HL-60/S4 (cell line): ENCODE measurements around the gene R3HDM4.
"Not testable (repeated sequence)": the region's sequence is repeated elsewhere in the genome, so short reads cannot be mapped to it uniquely, and the experiment has no call there.

Source experiments
- in situ Hi-C: fragments of 300-500 bp; cut with MboI; formaldehyde crosslinking; loops from 2 replicates; pipeline ENCODE4 v1.14.3; 2022; ENCODE audit warnings: low sequenced_read_pairs

R3HDM4 gene

DNA sequence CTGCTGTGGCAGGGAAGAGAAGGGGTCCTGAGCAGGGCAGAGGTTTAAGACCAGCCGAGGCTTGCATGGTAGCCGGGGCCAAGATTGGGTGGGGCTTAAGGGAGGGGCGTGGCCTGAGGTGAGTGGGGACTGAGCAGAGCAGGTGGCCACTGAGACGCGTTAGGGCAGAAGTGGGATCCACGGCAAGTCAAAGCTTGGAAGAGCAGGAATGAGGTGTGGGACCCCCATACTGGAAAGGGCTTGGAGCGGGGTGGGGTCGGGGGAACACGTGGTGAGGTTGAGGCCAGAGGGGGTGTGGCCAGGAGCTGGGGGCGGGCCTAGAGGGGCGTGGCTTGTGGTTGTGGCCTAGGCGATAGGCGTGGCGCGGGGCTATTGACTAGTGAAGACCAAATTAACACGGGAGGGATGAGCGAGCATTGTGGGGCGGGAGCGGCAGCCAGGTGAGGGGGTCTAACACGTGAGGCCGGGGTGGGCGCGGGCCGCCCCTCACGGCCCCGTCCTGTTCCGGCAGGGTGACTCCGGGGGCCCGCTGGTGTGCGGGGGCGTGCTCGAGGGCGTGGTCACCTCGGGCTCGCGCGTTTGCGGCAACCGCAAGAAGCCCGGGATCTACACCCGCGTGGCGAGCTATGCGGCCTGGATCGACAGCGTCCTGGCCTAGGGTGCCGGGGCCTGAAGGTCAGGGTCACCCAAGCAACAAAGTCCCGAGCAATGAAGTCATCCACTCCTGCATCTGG, 50.3 kb downstream of the R3HDM4 start:
- in situ Hi-C loops, result no loop called here

DNA sequence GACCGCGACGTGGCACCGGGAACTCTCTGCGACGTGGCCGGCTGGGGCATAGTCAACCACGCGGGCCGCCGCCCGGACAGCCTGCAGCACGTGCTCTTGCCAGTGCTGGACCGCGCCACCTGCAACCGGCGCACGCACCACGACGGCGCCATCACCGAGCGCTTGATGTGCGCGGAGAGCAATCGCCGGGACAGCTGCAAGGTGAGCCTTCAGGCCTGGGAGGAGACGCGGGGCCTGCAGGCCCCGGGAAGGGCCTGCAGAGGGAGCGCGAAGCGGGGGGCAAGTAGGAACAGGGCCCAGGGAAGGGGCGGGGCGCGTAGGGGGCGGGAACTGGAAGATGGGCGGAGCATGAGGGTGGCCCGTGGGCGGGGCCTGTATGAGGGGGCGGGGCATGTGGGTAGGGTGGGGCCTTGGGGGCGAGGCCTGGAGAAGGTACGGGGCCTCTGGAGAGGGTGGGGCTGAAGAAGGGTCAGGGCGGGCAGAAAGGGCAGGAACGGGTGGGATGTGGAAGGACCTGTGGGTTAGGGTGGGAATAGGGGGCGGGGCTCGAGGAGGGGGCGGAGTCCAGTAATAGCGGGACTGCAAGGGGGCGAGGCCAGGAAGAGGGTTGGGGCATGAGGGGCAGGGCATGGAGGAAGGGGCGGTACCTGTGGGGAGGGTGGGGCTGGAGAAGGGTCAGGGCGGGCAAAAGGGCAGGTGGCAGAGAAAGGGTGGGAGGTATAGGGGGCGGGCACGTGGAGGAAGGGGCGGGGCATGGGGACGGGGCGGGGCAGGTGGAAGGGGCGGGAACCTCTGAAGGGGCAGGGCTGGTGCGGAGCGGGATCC, 51.1 kb downstream of the R3HDM4 start:
- in situ Hi-C loops, result no loop called here

DNA sequence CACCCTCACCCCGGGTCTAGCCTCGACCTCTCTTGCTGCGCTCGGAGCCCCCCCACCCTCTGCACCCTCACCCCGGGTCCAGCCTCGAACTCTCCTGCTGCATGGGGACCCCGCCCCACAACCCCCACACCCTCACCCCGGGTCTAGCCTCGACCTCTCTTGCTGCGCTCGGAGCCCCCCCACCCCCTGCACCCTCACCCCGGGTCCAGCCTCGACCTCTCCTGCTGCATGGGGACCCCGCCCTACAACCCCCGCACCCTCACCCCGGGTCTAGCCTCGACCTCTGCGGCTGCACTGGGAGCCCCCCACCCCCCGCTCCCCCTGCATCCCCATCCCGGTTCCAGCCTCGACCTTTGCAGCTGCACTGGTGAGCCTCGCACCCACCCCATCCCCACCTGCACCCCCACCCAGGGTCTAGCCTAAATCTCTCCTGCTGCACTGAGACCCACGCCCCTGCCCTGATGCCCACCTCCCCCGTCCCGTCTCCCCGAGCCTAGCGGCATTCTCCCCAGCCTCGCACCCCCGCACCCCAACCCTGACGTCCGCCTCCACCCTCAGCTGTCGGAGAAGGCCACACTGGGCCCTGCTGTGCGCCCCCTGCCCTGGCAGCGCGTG, 51.8 kb downstream of the R3HDM4 start:
- in situ Hi-C loops, result no loop called here

DNA sequence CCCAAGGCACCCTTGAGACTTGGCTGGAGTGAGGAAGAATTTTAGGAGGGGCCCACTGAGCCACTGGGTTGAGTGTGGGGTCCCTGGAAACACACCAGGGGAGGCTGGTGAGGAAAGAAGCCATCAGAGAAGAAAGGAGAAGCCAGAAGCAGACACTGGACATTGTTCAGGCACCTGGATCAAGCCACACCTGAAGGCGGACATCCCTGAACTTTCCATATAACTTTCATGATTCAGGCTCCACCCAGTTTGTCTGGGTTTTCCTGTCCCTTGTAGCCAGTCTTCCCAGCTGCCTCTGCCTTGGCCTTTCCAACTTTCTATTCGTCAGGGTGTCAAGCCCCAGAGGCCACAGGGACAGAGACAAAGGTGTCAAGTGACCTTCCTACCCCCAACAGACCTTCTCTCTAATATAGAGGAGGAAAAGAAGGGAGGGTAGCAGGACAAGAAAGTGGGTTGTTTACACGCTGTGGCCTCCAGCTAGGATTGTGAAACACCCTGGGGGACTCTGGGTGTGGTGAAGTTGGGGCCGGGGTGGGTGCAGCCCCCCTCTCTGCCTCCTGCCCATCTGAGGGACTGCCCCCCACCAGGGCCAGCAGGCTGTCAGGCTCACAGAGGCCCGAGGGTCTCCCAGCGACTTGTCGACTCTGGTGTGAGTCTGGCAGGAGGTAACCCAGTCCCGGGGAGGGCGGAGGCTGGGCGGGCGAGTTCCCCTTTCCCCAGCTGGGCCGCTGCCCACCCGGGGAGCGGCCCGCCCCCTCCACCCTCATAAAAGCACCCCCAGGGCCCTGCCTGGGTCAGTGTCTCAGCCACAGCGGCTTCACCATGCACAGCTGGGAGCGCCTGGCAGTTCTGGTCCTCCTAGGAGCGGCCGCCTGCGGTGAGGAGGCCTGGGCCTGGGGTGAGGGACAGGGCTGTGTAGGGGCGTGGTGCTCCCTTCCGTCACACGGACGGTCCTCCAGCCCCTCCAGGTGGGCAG, 53.9 kb downstream of the R3HDM4 start, which contains the start of gene CFD:
Gene CFD (plus strand): TSS at position 797 of the 976 bp plus-strand sequence. CDS start 26 bp downstream, at position 823.
- in situ Hi-C loops, result no loop called here

DNA sequence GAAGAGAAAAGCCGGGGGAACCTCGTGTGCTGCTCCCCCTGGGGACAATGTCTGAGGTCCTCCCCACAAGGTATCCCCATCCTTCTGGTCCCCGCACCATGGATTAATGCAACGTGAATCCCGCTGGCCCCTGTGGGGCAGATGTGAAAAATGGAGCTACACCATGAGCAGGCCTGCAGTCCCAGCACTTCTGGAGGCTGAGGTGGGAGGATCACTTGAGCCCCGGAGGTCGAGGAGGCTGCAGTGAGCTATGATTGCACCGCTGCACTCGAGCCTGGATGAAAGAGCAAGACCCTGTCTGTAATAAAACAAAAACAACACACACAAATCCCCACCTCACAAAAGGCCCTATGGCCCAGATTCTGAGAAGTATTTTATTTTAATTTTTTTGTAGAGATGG, 54.7 kb downstream of the R3HDM4 start:
- in situ Hi-C loops, result no loop called here

DNA sequence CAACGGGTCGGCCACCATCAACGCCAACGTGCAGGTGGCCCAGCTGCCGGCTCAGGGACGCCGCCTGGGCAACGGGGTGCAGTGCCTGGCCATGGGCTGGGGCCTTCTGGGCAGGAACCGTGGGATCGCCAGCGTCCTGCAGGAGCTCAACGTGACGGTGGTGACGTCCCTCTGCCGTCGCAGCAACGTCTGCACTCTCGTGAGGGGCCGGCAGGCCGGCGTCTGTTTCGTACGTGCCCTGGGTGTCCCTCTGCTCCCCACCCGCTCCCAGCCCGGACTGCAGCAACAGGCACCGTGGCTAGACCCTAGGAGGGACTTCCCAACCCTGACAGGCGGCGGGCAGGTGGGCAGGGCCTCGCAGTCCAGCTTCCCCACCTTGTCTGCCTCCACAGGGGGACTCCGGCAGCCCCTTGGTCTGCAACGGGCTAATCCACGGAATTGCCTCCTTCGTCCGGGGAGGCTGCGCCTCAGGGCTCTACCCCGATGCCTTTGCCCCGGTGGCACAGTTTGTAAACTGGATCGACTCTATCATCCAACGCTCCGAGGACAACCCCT, 57.4 kb downstream of the R3HDM4 start:
- in situ Hi-C loops, result no loop called here

DNA sequence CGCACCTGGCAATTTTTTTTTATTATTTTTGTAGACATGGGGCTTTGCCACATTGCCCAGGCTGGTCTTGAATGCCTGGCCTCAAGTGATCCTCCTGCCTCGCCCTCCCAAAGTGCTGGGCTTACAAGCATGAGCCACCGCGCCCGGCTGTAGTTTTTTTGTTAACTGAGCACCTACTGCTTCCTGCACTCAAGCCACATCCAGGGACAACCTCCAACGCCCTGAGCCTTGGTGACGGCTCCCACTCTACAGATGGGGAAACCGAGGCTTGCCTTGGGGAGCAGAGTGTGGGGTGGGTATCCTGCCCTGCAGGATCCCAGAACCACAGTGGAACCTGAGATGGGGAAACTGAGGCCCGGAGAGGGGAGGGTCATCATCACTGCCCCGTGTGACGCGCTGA, 57.9 kb downstream of the R3HDM4 start:
- in situ Hi-C loops, result no loop called here

DNA sequence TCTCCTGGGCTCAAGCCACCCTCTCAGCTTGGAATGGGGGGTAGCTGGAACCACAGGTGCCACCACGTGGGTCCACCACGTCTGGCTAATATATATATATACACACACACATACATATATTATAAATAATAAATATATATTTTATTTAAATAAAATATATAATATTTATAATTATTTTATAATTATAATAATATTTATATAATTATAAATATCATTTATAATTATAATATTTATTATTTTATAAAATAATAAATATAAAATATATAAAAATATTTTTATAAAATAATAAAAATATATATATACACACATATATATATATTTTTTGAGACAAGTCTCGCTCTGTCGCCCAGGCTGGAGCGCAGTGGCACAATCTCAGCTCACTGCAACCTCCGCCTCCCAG, 58.5 kb downstream of the R3HDM4 start:
- in situ Hi-C loops, result no loop called here

DNA sequence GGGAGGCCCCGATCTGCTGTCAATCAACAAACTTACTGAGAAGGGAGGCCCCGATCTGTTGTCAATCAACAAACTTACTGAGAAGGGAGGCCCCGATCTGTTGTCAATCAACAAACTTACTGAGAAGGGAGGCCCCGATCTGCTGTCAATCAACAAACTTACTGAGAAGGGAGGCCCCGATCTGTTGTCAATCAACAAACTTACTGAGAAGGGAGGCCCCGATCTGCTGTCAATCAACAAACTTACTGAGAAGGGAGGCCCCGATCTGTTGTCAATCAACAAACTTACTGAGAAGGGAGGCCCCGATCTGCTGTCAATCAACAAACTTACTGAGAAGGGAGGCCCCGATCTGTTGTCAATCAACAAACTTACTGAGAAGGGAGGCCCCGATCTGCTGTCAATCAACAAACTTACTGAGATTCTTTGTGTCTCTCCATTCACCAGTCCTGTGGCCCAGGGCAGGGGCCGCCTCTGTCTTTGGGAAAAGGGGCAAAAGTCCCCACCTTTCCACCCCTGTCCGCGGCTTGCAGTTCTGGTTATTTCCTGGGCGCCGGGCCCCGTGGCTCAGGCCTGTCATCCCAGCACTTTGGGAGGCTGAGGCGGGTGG, 59.3 kb downstream of the R3HDM4 start:
- in situ Hi-C loops, result not testable (repeated sequence)

DNA sequence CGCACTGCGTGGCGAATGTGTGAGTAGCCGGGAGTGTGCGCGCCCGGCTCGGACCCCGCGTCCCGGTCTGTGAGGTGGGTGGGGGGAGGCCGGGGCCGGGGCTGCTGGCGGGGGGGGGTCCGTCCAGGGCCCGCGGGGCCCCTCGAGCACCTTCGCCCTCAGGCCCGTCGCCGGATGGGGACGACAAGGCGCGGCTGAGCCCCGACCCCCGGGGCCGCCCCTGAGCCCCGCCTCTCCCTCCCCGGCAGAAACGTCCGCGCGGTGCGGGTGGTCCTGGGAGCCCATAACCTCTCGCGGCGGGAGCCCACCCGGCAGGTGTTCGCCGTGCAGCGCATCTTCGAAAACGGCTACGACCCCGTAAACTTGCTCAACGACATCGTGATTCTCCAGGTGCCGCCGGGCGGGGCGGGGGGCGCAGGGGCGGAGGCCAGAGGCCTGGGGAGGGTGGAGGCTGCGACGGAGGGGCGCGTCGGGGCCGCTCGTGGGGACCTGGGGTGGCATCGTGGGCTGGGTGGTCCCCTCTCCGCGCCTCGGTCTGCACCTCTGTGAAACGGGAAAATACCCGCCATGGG, 59.9 kb downstream of the R3HDM4 start:
- in situ Hi-C loops, result no loop called here

DNA sequence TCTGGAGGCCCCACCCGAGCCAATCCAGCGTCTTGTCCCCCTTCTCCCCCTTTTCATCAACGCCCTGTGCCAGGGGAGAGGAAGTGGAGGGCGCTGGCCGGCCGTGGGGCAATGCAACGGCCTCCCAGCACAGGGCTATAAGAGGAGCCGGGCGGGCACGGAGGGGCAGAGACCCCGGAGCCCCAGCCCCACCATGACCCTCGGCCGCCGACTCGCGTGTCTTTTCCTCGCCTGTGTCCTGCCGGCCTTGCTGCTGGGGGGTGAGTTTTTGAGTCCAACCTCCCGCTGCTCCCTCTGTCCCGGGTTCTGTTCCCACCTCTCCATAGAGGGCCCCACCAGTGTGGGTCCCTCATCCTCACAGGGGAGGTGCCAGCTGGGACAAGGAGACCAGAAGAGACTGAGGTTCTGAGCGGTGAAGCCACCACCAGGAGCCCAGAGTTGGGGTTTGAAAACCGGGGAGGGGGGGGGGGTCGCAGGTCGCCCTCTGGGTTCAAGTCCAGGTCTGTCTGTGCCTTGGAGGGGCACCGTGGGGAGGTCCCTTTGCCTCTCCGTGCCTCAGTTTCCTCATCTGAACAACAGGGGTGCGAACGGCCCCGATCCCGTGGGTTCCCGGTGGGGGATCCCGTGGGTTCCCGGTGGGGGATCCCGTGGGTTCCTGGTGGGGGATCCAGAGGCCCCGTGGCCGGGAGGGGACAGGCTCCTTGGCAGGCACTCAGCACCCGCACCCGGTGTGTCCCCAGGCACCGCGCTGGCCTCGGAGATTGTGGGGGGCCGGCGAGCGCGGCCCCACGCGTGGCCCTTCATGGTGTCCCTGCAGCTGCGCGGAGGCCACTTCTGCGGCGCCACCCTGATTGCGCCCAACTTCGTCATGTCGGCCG, 60.6 kb downstream of the R3HDM4 start, which contains the start of gene ELANE:
Gene ELANE (plus strand): TSS at position 168 of the 878 bp plus-strand sequence. CDS start 26 bp downstream, at position 194.
- in situ Hi-C loops, result no loop called here

DNA sequence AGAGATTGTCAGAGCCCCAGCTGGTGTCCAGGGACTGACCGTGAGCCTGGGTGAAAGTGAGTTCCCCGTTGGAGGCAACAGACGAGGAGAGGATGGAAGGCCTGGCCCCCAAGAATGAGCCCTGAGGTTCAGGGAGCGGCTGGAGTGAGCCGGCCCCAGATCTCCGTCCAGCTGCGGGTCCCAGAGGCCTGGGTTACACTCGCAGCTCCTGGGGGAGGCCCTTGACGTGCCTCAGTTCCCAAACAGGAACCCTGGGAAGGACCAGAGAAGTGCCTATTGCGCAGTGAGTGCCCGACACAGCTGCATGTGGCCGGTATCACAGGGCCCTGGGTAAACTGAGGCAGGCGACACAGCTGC, 62.1 kb downstream of the R3HDM4 start:
- in situ Hi-C loops, result no loop called here

DNA sequence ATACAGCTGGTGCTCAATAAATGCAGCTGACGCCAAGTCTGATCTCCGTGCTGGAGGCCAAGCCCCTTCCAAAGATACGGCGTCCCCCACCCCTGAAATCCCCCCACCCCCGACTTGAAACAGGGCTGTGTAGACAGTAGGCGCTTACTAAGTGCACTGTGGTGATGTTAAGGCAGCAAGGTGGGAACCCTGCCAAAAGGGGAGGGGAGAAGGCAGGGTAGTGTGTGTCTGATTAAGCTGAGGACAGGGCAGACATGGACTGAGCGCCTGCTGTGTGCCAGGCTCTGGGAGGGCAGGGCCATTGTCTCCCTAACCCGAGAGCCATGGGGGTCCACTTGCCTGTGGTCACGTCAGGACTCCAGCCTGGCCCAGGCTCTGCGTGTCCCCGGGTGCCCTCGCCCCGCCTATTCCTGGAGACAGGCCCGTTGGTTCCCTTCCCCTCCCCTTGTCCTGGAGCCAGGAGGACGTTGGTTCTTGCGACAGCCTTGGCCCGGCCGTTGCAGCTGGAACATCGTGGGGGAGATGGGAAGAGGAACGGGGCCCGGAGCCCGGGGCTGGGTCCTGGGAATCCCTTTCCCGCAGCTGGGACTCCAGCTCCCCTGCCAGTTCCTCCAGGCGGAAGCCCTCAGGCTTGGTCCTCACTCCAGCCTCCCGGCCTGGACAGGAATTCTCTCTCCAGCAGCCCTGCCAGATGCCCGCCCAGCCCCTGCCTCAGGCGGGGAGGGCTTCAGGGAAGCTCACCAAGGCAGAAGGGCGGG, 62.6 kb downstream of the R3HDM4 start:
- in situ Hi-C loops, result no loop called here

DNA sequence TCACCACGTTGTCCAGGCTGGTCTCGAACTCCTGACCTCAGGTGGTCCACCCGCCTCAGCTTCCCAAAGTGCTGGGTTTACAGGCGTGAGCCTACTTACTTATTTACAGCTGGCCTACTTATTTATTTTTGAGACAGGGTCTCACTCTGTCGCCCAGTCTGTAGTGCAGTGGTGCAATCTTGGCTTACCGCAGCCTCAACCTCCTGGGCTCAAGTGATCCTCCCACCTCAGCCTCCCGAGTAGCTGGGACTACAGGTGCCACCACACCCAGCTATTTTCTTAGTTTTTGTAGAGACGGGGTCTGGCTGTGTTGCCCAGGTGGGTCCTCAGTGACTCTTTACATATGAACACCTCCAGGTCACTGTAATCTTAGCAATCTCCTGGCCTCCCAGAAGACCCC, 63.8 kb downstream of the R3HDM4 start:
- in situ Hi-C loops, result not testable (repeated sequence)

DNA sequence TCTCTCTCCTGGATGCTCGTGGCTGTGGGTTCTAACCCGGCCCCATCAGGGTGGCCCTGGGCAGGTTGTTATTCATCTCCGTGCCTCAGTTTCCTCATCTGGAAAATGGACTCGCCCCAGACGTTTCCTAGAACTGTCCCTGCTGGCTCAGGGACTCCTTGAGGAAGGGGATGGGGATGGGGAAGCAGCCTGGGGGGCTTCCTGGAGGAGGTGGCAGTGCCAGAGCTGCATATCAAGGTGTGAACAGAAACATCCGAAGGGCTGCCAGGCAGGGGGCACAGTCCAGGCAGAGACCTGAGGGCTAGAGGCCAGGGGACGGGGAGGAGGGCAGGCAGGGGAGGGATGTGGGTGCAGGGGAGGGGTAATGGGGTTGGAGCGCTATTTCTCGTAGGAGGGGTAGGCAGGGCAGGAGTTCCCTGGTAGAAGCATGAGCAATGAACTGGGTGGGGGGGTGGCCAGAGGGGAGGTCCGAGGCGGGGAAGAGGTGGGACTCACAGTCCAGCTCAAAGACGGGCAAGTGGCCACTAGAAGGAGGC, 64.6 kb downstream of the R3HDM4 start:
- in situ Hi-C loops, result no loop called here
